Activated T-cell treated with anti-CD3 and anti-CD28 coated beads for 48 hours (primary cell): ENCODE results near the gene NUAK1.

Source experiments
- DNase-seq: peaks from one replicate; pipeline ENCODE4 v3.0.0-alpha.2; 2020; ENCODE audit warnings: low read depth

The NUAK1 gene

GRCh38 chr12:106109168-106109910 is 29.4 kb downstream of the NUAK1 start:
- DNase-seq = no peak

GRCh38 chr12:106108185-106108835 is 30.4 kb downstream of the NUAK1 start:
- no peak for DNase-seq

- no peak for DNase-seq
Observed at GRCh38 chr12:106107566-106107965, 31.2 kb downstream of the NUAK1 start.

- no peak for DNase-seq
Observed at GRCh38 chr12:106106892-106107291, 31.9 kb downstream of the NUAK1 start.

- DNase-seq = no peak
Observed at GRCh38 chr12:106106061-106106566, 32.6 kb downstream of the NUAK1 start.

- no peak for DNase-seq
Observed at GRCh38 chr12:106101803-106102202, 37.0 kb downstream of the NUAK1 start.

- no peak for DNase-seq
Observed at GRCh38 chr12:106098691-106099200, 40.0 kb downstream of the NUAK1 start.

- no peak for DNase-seq
Observed at GRCh38 chr12:106097011-106097410, 41.7 kb downstream of the NUAK1 start.

- no peak for DNase-seq
Observed at GRCh38 chr12:106096376-106096775, 42.4 kb downstream of the NUAK1 start.

GRCh38 chr12:106094304-106094703 is 44.5 kb downstream of the NUAK1 start:
- no peak for DNase-seq

GRCh38 chr12:106093246-106093645 is 45.5 kb downstream of the NUAK1 start:
- no peak for DNase-seq

- no peak for DNase-seq
Observed at GRCh38 chr12:106091446-106091820, 47.3 kb downstream of the NUAK1 start.

GRCh38 chr12:106090591-106091445 is 47.9 kb downstream of the NUAK1 start:
- DNase-seq = no peak

- no peak for DNase-seq
Observed at GRCh38 chr12:106089935-106090334, 48.8 kb downstream of the NUAK1 start.

GRCh38 chr12:106088811-106089485 is 49.8 kb downstream of the NUAK1 start:
- no peak for DNase-seq

- DNase-seq = no peak
Observed at GRCh38 chr12:106088246-106088808, 50.4 kb downstream of the NUAK1 start.

GRCh38 chr12:106086696-106087095 is 52.1 kb downstream of the NUAK1 start:
- DNase-seq = no peak

GRCh38 chr12:106085213-106085612 is 53.5 kb downstream of the NUAK1 start:
- DNase-seq = no peak

GRCh38 chr12:106084759-106085158 is 54.0 kb downstream of the NUAK1 start:
- DNase-seq = no peak

GRCh38 chr12:106084014-106084671 is 54.6 kb downstream of the NUAK1 start:
- no peak for DNase-seq
